Upper lobe of left lung (tissue), 4 donors: ENCODE results near the gene MYLK.

ENCODE experiments used
- CTCF ChIP-seq, 6 experiments: fragments of 450-650 bp in 4 of 6; fragments of 200-600 bp in 2 of 6; sonication (generic) in 2 of 6; IDR thresholded peaks; one replicate each; pipeline ENCODE4 v1.5.1; 2016 to 2019; ENCODE audit warnings: antibody characterized with exemption in 6 of 6
- EP300 ChIP-seq, 4 donors: sonication (generic); formaldehyde crosslinking; IDR thresholded peaks; one replicate each; pipeline ENCODE4 v1.5.1; 2017; ENCODE audit warnings: antibody characterized with exemption in 4 of 4, control low read depth in 2 of 4
- POLR2A ChIP-seq, 4 donors: fragments of 450-650 bp; IDR thresholded peaks; one replicate each; pipeline ENCODE4 v1.5.1; 2016 to 2017; ENCODE audit warnings: antibody characterized with exemption in 4 of 4, mild to moderate bottlenecking in 2 of 4
- POLR2AphosphoS5 ChIP-seq, 2 donors: sonication (generic); formaldehyde crosslinking; IDR thresholded peaks; one replicate each; pipeline ENCODE4 v1.5.1; 2017; ENCODE audit warnings: antibody characterized with exemption in 2 of 2

- TF ChIP-seq CTCF (IDR thresholded peaks at IDR 0.05) = no peak
- no peak for TF ChIP-seq EP300 (IDR thresholded peaks at IDR 0.05)
- TF ChIP-seq POLR2A (IDR thresholded peaks at IDR 0.05) = no peak
- no peak for TF ChIP-seq POLR2AphosphoS5 (IDR thresholded peaks at IDR 0.05)
These were observed 117.7 kb downstream of the MYLK start for GRCh38 chr3:123766193-123767008.
